ENCODE results near the gene KLHL2. TPM values are rescaled to one million over a fixed set of nuclear protein-coding genes. Genes with fewer than 3 reads are reported as not detected.

Gene KLHL2
- total and polyA plus RNA-seq, 9 of the 15 experiments (the other 6 are each of a cell fraction or from before 2014, with no cell fraction given): 2.5 to 11.3 (median 6.1) TPM

GRCh38 chr4:165367040-165367439 is 159.7 kb downstream of the KLHL2 start (continued):
- no peak for TF ChIP-seq NONO (IDR thresholded peaks at IDR 0.05; ENCODE audit: low read depth in 2 of 2, low read length in 1 of 2)
- TF ChIP-seq, protein P1, sequence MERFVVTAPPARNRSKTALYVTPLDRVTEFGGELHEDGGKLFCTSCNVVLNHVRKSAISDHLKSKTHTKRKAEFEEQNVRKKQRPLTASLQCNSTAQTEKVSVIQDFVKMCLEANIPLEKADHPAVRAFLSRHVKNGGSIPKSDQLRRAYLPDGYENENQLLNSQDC (CRISPR knock-in tag; IDR thresholded peaks at IDR 0.05): no peak
- TF ChIP-seq, protein P2, sequence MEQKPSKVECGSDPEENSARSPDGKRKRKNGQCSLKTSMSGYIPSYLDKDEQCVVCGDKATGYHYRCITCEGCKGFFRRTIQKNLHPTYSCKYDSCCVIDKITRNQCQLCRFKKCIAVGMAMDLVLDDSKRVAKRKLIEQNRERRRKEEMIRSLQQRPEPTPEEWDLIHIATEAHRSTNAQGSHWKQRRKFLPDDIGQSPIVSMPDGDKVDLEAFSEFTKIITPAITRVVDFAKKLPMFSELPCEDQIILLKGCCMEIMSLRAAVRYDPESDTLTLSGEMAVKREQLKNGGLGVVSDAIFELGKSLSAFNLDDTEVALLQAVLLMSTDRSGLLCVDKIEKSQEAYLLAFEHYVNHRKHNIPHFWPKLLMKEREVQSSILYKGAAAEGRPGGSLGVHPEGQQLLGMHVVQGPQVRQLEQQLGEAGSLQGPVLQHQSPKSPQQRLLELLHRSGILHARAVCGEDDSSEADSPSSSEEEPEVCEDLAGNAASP (IDR thresholded peaks at IDR 0.05): no peak
- TF ChIP-seq L3MBTL2 (IDR thresholded peaks at IDR 0.05): peak; percentile 22; the same call in 1 of the 2 replicates
- no peak for TF ChIP-seq ZNF384 (IDR thresholded peaks at IDR 0.05; ENCODE audit: low read depth, low read length)
- TF ChIP-seq SMAD1 (IDR thresholded peaks at IDR 0.05; ENCODE audit: low read depth, low read length, partially characterized antibody): no peak
- TF ChIP-seq NFATC3 (IDR thresholded peaks at IDR 0.05): no peak
- no peak for TF ChIP-seq ZNF668 (CRISPR knock-in tag; IDR thresholded peaks at IDR 0.05)

DNA sequence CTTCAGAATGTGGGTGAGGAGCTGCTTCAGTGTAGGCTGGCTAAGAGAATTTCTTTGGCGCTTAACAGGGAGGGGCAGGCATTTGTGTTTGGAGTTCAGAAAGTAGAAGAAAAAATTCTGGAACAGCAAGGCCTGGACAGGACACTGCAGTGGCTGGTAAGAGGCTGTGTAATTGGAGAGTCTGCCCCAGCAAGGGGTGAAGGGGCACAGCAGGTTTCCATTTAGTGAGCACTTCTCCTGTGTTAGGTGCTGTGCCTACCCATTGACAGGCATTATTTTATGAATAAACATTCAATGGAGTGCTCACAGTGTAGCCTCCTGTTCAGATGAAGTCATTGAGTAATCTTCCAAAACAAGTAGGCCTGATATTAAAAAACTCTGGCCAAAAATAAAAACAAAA is 160.8 kb downstream of the KLHL2 start:
- ChIA-PET POLR2A (interaction anchor here (0.6 to 1.0 kb wide), 2 partner anchors 10 to 81 kb away, joined by 3 read pairs; no protein-coding TSS in a partner anchor), CTCF (ENCODE audit: low intra/inter-chr PET ratio) (no interaction called here)
- Histone ChIP-seq H3K4me2 (ENCODE audit: insufficient read depth, low read length) (no peak overlapping the region), H3K27me3 (ENCODE audit: control insufficient read depth in 2 of 2, insufficient read depth in 2 of 2, low read length in 2 of 2) (no peaks in the 10 kb centered on the region), H3K27ac (ENCODE audit: extremely low read depth, low read depth, low read length) (no peak overlapping the region), H3K9ac (ENCODE audit: insufficient read depth in 1 of 2, low read depth in 2 of 2, low read length in 2 of 2) (peak overlapping the region in 1 of 2 experiments; percentile 32; a peak in 1 of 4 replicates), H3K4me1 (replicated peaks in 1 of 2; ENCODE audit: control insufficient read depth in 2 of 2, insufficient read depth in 2 of 2, low read length in 2 of 2) (no peaks in the 10 kb centered on the region; a peak in 1 of 5 replicates), H3K79me2 (ENCODE audit: control insufficient read depth, insufficient read depth, low read length) (no peaks in the 10 kb centered on the region), H3K36me3 (ENCODE audit: control insufficient read depth, insufficient read depth, low read length) (no peaks in the 10 kb centered on the region), H3K9me3 (replicated peaks; ENCODE audit: control insufficient read depth, insufficient read depth, low read depth, low read length) (no peaks in the 10 kb centered on the region), H2AFZ (ENCODE audit: low read depth, low read length) (no peak overlapping the region), H3K9me1 (ENCODE audit: control insufficient read depth, insufficient read depth, low read length) (no peaks in the 10 kb centered on the region), H4K20me1 (replicated peaks; ENCODE audit: control insufficient read depth, insufficient read depth, low read length) (no peaks in the 10 kb centered on the region), H3K4me3 (no peak overlapping the region)
- no peak for DNase-seq (ENCODE audit: extremely low read depth in 1 of 4, low spot score in 3 of 4)
- 17% methylated on average over 1 of the region's 1 CpG for WGBS (ENCODE audit: insufficient coverage, low coverage, missing lambda C conversion rate)
- no peak for ATAC-seq
- in situ Hi-C loops (cut with MboI) (no loop called here), intact Hi-C loops (cut with micrococcal nuclease) (no loop called here)
- no TSS peak for BruUV-seq (replicated peaks)
- TF ChIP-seq NCOA1 (IDR thresholded peaks at IDR 0.05; ENCODE audit: low read depth) (no peak), TGIF2 (CRISPR knock-in tag; IDR thresholded peaks at IDR 0.05) (no peak), ARNT (IDR thresholded peaks at IDR 0.05) (no peak), RBM34 (IDR thresholded peaks at IDR 0.05; ENCODE audit: borderline replicate concordance, insufficient read depth, low read length) (no peak), ZNF239 (CRISPR knock-in tag; IDR thresholded peaks at IDR 0.05) (no peak), TCFL5 (CRISPR knock-in tag; conservative IDR thresholded peaks at IDR 0.05) (no peak), NUFIP1 (IDR thresholded peaks at IDR 0.05; ENCODE audit: partially characterized antibody) (no peak), PPARD (CRISPR knock-in tag; IDR thresholded peaks at IDR 0.05) (no peak), ZKSCAN1 (IDR thresholded peaks at IDR 0.05; ENCODE audit: low read depth, low read length) (no peak)
- TF ChIP-seq, protein P3, sequence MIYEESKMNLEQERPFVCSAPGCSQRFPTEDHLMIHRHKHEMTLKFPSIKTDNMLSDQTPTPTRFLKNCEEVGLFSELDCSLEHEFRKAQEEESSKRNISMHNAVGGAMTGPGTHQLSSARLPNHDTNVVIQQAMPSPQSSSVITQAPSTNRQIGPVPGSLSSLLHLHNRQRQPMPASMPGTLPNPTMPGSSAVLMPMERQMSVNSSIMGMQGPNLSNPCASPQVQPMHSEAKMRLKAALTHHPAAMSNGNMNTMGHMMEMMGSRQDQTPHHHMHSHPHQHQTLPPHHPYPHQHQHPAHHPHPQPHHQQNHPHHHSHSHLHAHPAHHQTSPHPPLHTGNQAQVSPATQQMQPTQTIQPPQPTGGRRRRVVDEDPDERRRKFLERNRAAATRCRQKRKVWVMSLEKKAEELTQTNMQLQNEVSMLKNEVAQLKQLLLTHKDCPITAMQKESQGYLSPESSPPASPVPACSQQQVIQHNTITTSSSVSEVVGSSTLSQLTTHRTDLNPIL (CRISPR knock-in tag; IDR thresholded peaks at IDR 0.05): no peak
- FAIRE-seq: no peak
